ENCODE measurements around the gene RAMP1. TPM values are rescaled to one million over a fixed set of nuclear protein-coding genes. Genes with fewer than 3 reads are reported as not detected.

RAMP1 gene
- total RNA-seq, 1 donor from 2014 or later = 4.4 TPM

- DNase-seq (ENCODE audit: low read depth) = no peak
- Histone ChIP-seq H3K36me3 (ENCODE audit: control insufficient read depth, insufficient read depth, low read length) (no peaks in the 10 kb centered on the region), H3K4me3 (ENCODE audit: low read depth, low read length) (no peak overlapping the region), H3K27me3 (ENCODE audit: control insufficient read depth, insufficient read depth, low read length) (no peaks in the 10 kb centered on the region)
- no peak for TF ChIP-seq CTCF (IDR thresholded peaks at IDR 0.05; ENCODE audit: insufficient read depth, low read length, poor library complexity, severe bottlenecking)
These were observed 17.1 kb downstream of the RAMP1 start for GRCh38 chr2:237876532-237876931.

GRCh38 chr2:237876951-237877491, 17.6 kb downstream of the RAMP1 start:
- no peak for TF ChIP-seq CTCF (IDR thresholded peaks at IDR 0.05; ENCODE audit: insufficient read depth, low read length, poor library complexity, severe bottlenecking)
- H3K4me3 ChIP-seq (ENCODE audit: low read depth, low read length) = no peak overlapping the region
- DNase-seq (ENCODE audit: low read depth) = no peak
- H3K36me3 ChIP-seq (ENCODE audit: control insufficient read depth, insufficient read depth, low read length) = no peaks in the 10 kb centered on the region
- H3K27me3 ChIP-seq (ENCODE audit: control insufficient read depth, insufficient read depth, low read length) = no peaks in the 10 kb centered on the region

- Histone ChIP-seq H3K36me3 (ENCODE audit: control insufficient read depth, insufficient read depth, low read length) (no peaks in the 10 kb centered on the region), H3K27me3 (ENCODE audit: control insufficient read depth, insufficient read depth, low read length) (no peaks in the 10 kb centered on the region)
- TF ChIP-seq CTCF (IDR thresholded peaks at IDR 0.05; ENCODE audit: insufficient read depth, low read length, poor library complexity, severe bottlenecking) = no peak
These were observed 18.3 kb downstream of the RAMP1 start for GRCh38 chr2:237877576-237878307.

GRCh38 chr2:237878321-237879057, 19.1 kb downstream of the RAMP1 start:
- H3K4me3 ChIP-seq (ENCODE audit: low read depth, low read length) = no peak overlapping the region
- TF ChIP-seq CTCF (IDR thresholded peaks at IDR 0.05; ENCODE audit: insufficient read depth, low read length, poor library complexity, severe bottlenecking) = no peak
- H3K27me3 ChIP-seq (ENCODE audit: control insufficient read depth, insufficient read depth, low read length) = no peaks in the 10 kb centered on the region
- no peak for DNase-seq (ENCODE audit: low read depth)
- H3K36me3 ChIP-seq (ENCODE audit: control insufficient read depth, insufficient read depth, low read length) = no peaks in the 10 kb centered on the region

More at GRCh38 chr2:237877576-237878307, 18.3 kb downstream of the RAMP1 start:
- no peak for DNase-seq (ENCODE audit: low read depth)
- H3K4me3 ChIP-seq (ENCODE audit: low read depth, low read length) = no peak overlapping the region

GRCh38 chr2:237879058-237879430, 19.6 kb downstream of the RAMP1 start:
- no peaks in the 10 kb centered on the region for H3K27me3 ChIP-seq (ENCODE audit: control insufficient read depth, insufficient read depth, low read length)
- H3K4me3 ChIP-seq (ENCODE audit: low read depth, low read length) = no peak overlapping the region
- no peaks in the 10 kb centered on the region for H3K36me3 ChIP-seq (ENCODE audit: control insufficient read depth, insufficient read depth, low read length)
- no peak for TF ChIP-seq CTCF (IDR thresholded peaks at IDR 0.05; ENCODE audit: insufficient read depth, low read length, poor library complexity, severe bottlenecking)
- DNase-seq (ENCODE audit: low read depth) = no peak

Data from kidney epithelial cell (primary cell).